Skeletal muscle cell (primary cell): Measurements from ENCODE around the gene MYO9A.
"Not testable (repeated sequence)": the region's sequence is repeated elsewhere in the genome, so short reads cannot be mapped to it uniquely, and the experiment has no call there.

Source experiments
- DNase-seq: peaks from one replicate; pipeline ENCODE4 v3.0.0-alpha.2; 2010; ENCODE audit warnings: low read depth
- H3K4me3 ChIP-seq: 2 replicates; pipeline ENCODE4 v1.5.1; 2011; ENCODE audit warnings: low read depth, mild to moderate bottlenecking, control low read depth, low read length, moderate library complexity

MYO9A gene

GRCh38 chr15:71998717-71999116 is 119.2 kb downstream of the MYO9A start:
- H3K4me3 ChIP-seq, DNase-seq: not testable (repeated sequence)

- no peak overlapping the region for H3K4me3 ChIP-seq
- DNase-seq, result no peak
Measured at GRCh38 chr15:71997691-71998090, 120.3 kb downstream of the MYO9A start.

- DNase-seq, result no peak
- H3K4me3 ChIP-seq, result no peak overlapping the region
Measured at GRCh38 chr15:71975816-71976150, 142.2 kb downstream of the MYO9A start.

- DNase-seq, result no peak
- H3K4me3 ChIP-seq, result no peak overlapping the region
Measured at GRCh38 chr15:71974211-71974610, 143.7 kb downstream of the MYO9A start.

- DNase-seq, result no peak
- H3K4me3 ChIP-seq, result no peak overlapping the region
Measured at GRCh38 chr15:71973366-71973765, 144.6 kb downstream of the MYO9A start.

- no peak for DNase-seq
- no peak overlapping the region for H3K4me3 ChIP-seq
Measured at GRCh38 chr15:71971905-71972304, 146.0 kb downstream of the MYO9A start.

- DNase-seq, result no peak
- no peak overlapping the region for H3K4me3 ChIP-seq
Measured at GRCh38 chr15:71970435-71970834, 147.5 kb downstream of the MYO9A start.

- no peak overlapping the region for H3K4me3 ChIP-seq
- no peak for DNase-seq
Measured at GRCh38 chr15:71962537-71962936, 155.4 kb downstream of the MYO9A start.

GRCh38 chr15:71957026-71957425 is 160.9 kb downstream of the MYO9A start:
- DNase-seq, result no peak
- H3K4me3 ChIP-seq, result no peak overlapping the region

GRCh38 chr15:71951134-71951533 is 166.8 kb downstream of the MYO9A start:
- no peak for DNase-seq
- no peak overlapping the region for H3K4me3 ChIP-seq

- no peak for DNase-seq
Measured at GRCh38 chr15:71945012-71945411, 172.9 kb downstream of the MYO9A start.

GRCh38 chr15:71943806-71944205 is 174.1 kb downstream of the MYO9A start:
- H3K4me3 ChIP-seq, result no peak overlapping the region
- no peak for DNase-seq

More at GRCh38 chr15:71945012-71945411, 172.9 kb downstream of the MYO9A start:
- H3K4me3 ChIP-seq, result no peak overlapping the region

GRCh38 chr15:71939981-71940588 is 177.9 kb downstream of the MYO9A start:
- no peak overlapping the region for H3K4me3 ChIP-seq
- no peak for DNase-seq

GRCh38 chr15:71937650-71938311 is 180.2 kb downstream of the MYO9A start:
- DNase-seq, result no peak
- H3K4me3 ChIP-seq, result no peak overlapping the region

- no peak for DNase-seq
- no peak overlapping the region for H3K4me3 ChIP-seq
Measured at GRCh38 chr15:71934446-71934845, 183.5 kb downstream of the MYO9A start.

- no peak overlapping the region for H3K4me3 ChIP-seq
- DNase-seq, result no peak
Measured at GRCh38 chr15:71932689-71933088, 185.3 kb downstream of the MYO9A start.

GRCh38 chr15:71931261-71931660 is 186.7 kb downstream of the MYO9A start:
- H3K4me3 ChIP-seq, result no peak overlapping the region
- no peak for DNase-seq

- H3K4me3 ChIP-seq, result no peak overlapping the region
- no peak for DNase-seq
Measured at GRCh38 chr15:71925145-71925544, 192.8 kb downstream of the MYO9A start.

GRCh38 chr15:71921191-71921590 is 196.8 kb downstream of the MYO9A start:
- H3K4me3 ChIP-seq, result no peak overlapping the region
- no peak for DNase-seq

GRCh38 chr15:71920573-71920972 is 197.4 kb downstream of the MYO9A start:
- no peak for DNase-seq
- H3K4me3 ChIP-seq, result no peak overlapping the region

GRCh38 chr15:71916834-71917233 is 201.1 kb downstream of the MYO9A start:
- no peak overlapping the region for H3K4me3 ChIP-seq
- no peak for DNase-seq
